ENCODE data around the gene WDR74. TPM values are rescaled to one million over a fixed set of nuclear protein-coding genes. Genes with fewer than 3 reads are reported as not detected.

WDR74 gene
- total RNA-seq, 1 donor = 34.0 TPM

DNA sequence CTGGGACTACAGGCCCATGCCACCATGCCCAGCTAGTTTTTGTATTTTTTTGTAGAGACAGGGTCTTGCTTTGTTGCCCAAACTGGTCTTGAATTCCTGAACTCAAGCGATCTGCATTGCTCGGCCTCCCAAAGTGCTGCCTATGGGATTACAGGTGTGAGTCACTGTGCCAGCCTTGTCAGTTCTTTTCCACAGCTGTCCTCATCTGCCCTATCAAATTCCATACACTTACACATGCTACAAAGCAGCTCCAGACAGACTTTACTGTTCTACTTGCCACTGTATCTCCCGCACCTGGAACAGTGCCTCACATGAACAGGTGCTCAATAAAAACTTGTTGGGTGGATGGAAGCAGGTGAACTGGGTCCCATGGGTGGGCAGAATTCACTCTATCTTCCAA is 15.7 kb downstream of the WDR74 start:
- Histone ChIP-seq H3K4me2 (ENCODE audit: insufficient read depth, low read length) (no peak overlapping the region), H2AFZ (ENCODE audit: low read length) (no peak overlapping the region), H3K27ac (ENCODE audit: low read depth, low read length) (no peak overlapping the region), H3K27me3 (ENCODE audit: insufficient read depth, low read length) (no peaks in the 10 kb centered on the region), H3K36me3 (ENCODE audit: insufficient read depth, low read length) (peaks cover 81% of the 10 kb centered on the region), H4K20me1 (ENCODE audit: insufficient read depth, low read length) (peaks cover 6% of the 10 kb centered on the region), H3K4me3 (ENCODE audit: insufficient read depth, low read length) (no peak overlapping the region), H3K79me2 (ENCODE audit: insufficient read depth, low read length) (peaks cover 23% of the 10 kb centered on the region), H3K9me3 (ENCODE audit: low read depth, low read length) (no peaks in the 10 kb centered on the region), H3K4me1 (ENCODE audit: insufficient read depth, low read length) (no peaks in the 10 kb centered on the region)
- TF ChIP-seq, protein P1, sequence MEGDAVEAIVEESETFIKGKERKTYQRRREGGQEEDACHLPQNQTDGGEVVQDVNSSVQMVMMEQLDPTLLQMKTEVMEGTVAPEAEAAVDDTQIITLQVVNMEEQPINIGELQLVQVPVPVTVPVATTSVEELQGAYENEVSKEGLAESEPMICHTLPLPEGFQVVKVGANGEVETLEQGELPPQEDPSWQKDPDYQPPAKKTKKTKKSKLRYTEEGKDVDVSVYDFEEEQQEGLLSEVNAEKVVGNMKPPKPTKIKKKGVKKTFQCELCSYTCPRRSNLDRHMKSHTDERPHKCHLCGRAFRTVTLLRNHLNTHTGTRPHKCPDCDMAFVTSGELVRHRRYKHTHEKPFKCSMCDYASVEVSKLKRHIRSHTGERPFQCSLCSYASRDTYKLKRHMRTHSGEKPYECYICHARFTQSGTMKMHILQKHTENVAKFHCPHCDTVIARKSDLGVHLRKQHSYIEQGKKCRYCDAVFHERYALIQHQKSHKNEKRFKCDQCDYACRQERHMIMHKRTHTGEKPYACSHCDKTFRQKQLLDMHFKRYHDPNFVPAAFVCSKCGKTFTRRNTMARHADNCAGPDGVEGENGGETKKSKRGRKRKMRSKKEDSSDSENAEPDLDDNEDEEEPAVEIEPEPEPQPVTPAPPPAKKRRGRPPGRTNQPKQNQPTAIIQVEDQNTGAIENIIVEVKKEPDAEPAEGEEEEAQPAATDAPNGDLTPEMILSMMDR (IDR thresholded peaks at IDR 0.05; ENCODE audit: extremely low read depth, low read depth, low read length) = no peak
- no peak for DNase-seq (ENCODE audit: insufficient read length, low spot score, missing footprints)

GRCh38 chr11:62817129-62817528 is 22.3 kb downstream of the WDR74 start:
- H3K36me3 ChIP-seq (ENCODE audit: insufficient read depth, low read length) = peaks cover 61% of the 10 kb centered on the region
- DNase-seq (ENCODE audit: insufficient read length, low spot score, missing footprints) = no peak
- H2AFZ ChIP-seq (ENCODE audit: low read length) = no peak overlapping the region

GRCh38 chr11:62816557-62816956 is 22.8 kb downstream of the WDR74 start:
- Histone ChIP-seq H3K4me1 (ENCODE audit: insufficient read depth, low read length) (no peaks in the 10 kb centered on the region), H2AFZ (ENCODE audit: low read length) (no peak overlapping the region), H3K27me3 (ENCODE audit: insufficient read depth, low read length) (no peaks in the 10 kb centered on the region), H3K9me3 (ENCODE audit: low read depth, low read length) (no peaks in the 10 kb centered on the region), H3K36me3 (ENCODE audit: insufficient read depth, low read length) (peaks cover 58% of the 10 kb centered on the region), H4K20me1 (ENCODE audit: insufficient read depth, low read length) (no peaks in the 10 kb centered on the region), H3K79me2 (ENCODE audit: insufficient read depth, low read length) (no peaks in the 10 kb centered on the region), H3K4me3 (ENCODE audit: insufficient read depth, low read length) (no peak overlapping the region), H3K27ac (ENCODE audit: low read depth, low read length) (no peak overlapping the region), H3K4me2 (ENCODE audit: insufficient read depth, low read length) (no peak overlapping the region)
- TF ChIP-seq, protein P1 (IDR thresholded peaks at IDR 0.05; ENCODE audit: extremely low read depth, low read depth, low read length) = no peak
- no peak for DNase-seq (ENCODE audit: insufficient read length, low spot score, missing footprints)

More at GRCh38 chr11:62817129-62817528, 22.3 kb downstream of the WDR74 start:
- H3K4me3 ChIP-seq (ENCODE audit: insufficient read depth, low read length) = no peak overlapping the region
- H3K27ac ChIP-seq (ENCODE audit: low read depth, low read length) = no peak overlapping the region
- H3K4me1 ChIP-seq (ENCODE audit: insufficient read depth, low read length) = no peaks in the 10 kb centered on the region
- H3K79me2 ChIP-seq (ENCODE audit: insufficient read depth, low read length) = no peaks in the 10 kb centered on the region
- H3K9me3 ChIP-seq (ENCODE audit: low read depth, low read length) = no peaks in the 10 kb centered on the region
- H3K27me3 ChIP-seq (ENCODE audit: insufficient read depth, low read length) = no peaks in the 10 kb centered on the region
- H4K20me1 ChIP-seq (ENCODE audit: insufficient read depth, low read length) = no peaks in the 10 kb centered on the region
- TF ChIP-seq, protein P1 (IDR thresholded peaks at IDR 0.05; ENCODE audit: extremely low read depth, low read depth, low read length) = no peak
- no peak overlapping the region for H3K4me2 ChIP-seq (ENCODE audit: insufficient read depth, low read length)

- Histone ChIP-seq H3K36me3 (ENCODE audit: insufficient read depth, low read length) (peaks cover 26% of the 10 kb centered on the region), H4K20me1 (ENCODE audit: insufficient read depth, low read length) (no peaks in the 10 kb centered on the region), H3K27ac (ENCODE audit: low read depth, low read length) (no peak overlapping the region), H2AFZ (ENCODE audit: low read length) (no peak overlapping the region), H3K79me2 (ENCODE audit: insufficient read depth, low read length) (no peaks in the 10 kb centered on the region), H3K4me2 (ENCODE audit: insufficient read depth, low read length) (no peak overlapping the region), H3K9me3 (ENCODE audit: low read depth, low read length) (no peaks in the 10 kb centered on the region), H3K27me3 (ENCODE audit: insufficient read depth, low read length) (no peaks in the 10 kb centered on the region), H3K4me1 (ENCODE audit: insufficient read depth, low read length) (peaks cover 4% of the 10 kb centered on the region), H3K4me3 (ENCODE audit: insufficient read depth, low read length) (no peak overlapping the region)
- TF ChIP-seq, protein P1 (IDR thresholded peaks at IDR 0.05; ENCODE audit: extremely low read depth, low read depth, low read length) = no peak
- no peak for DNase-seq (ENCODE audit: insufficient read length, low spot score, missing footprints)
Measured at GRCh38 chr11:62811659-62812058, 27.7 kb downstream of the WDR74 start.
